HepG2 (cell line): ENCODE results near the gene DYRK1B. TPM values are rescaled to one million over a fixed set of nuclear protein-coding genes. Genes with fewer than 3 reads are reported as not detected.

Experiments used
- CCAR2 ChIP-seq: fragments of 200-400 bp; formaldehyde crosslinking; optimal IDR thresholded peaks from 2 replicates; pipeline ENCODE3; 2018; ENCODE audit warnings: low read depth, mild to moderate bottlenecking, low read length, moderate library complexity
- HIVEP1 ChIP-seq: sonication (generic); formaldehyde crosslinking; IDR thresholded peaks from 2 replicates; pipeline ENCODE4 v1.4.0; 2020; ENCODE audit warnings: mild to moderate bottlenecking, missing genetic modification reagents
- MBNL3 ChIP-seq: fragments of 250-450 bp; sonication (Bioruptor Pico); conservative IDR thresholded peaks from 2 replicates; pipeline ENCODE4 v1.8.0; 2022; ENCODE audit warnings: mild to moderate bottlenecking, inconsistent platforms
- PHF21A ChIP-seq: sonication (generic); formaldehyde crosslinking; IDR thresholded peaks from 2 replicates; pipeline ENCODE4 v1.5.0; 2020; ENCODE audit warnings: mild to moderate bottlenecking, missing genetic modification reagents
- SP1 ChIP-seq, 2 experiments: fragments of 450-650 bp in 1 of 2; sonication (generic) in 1 of 2; formaldehyde crosslinking in 1 of 2; IDR thresholded peaks; 2 replicates each; pipeline versions ENCODE4 v1.4.0 to v1.6.1; 2016 to 2020; ENCODE audit warnings: missing genetic modification reagents in 1 of 2
- TEAD3 ChIP-seq: optimal IDR thresholded peaks from 2 replicates; pipeline ENCODE3; 2016; ENCODE audit warnings: borderline replicate concordance
- ZMYM3 ChIP-seq: sonication (generic); formaldehyde crosslinking; IDR thresholded peaks from 2 replicates; pipeline ENCODE4 v1.5.1; 2020; ENCODE audit warnings: mild to moderate bottlenecking, missing genetic modification reagents
- ZMYM4 ChIP-seq: sonication (generic); formaldehyde crosslinking; IDR thresholded peaks from 2 replicates; pipeline ENCODE4 v1.8.1; 2023; ENCODE audit warnings: mild to moderate bottlenecking, missing genetic modification reagents
- ZNF12 ChIP-seq: sonication (generic); formaldehyde crosslinking; IDR thresholded peaks from 2 replicates; pipeline ENCODE4 v1.5.0; 2020; ENCODE audit warnings: missing genetic modification reagents
- ZNF451 ChIP-seq: sonication (generic); formaldehyde crosslinking; IDR thresholded peaks from 2 replicates; pipeline ENCODE4 v1.5.0; 2020; ENCODE audit warnings: mild to moderate bottlenecking, missing genetic modification reagents
- ZNF737 ChIP-seq: sonication (generic); formaldehyde crosslinking; IDR thresholded peaks from 2 replicates; pipeline ENCODE4 v1.5.0; 2020; ENCODE audit warnings: missing genetic modification reagents, mild to moderate bottlenecking, borderline replicate concordance
- polyA plus RNA-seq, 8 experiments: library from polyadenylated mRNA; depleted of rRNA in 3 of 8; stranded (reverse) in 7 of 8; unstranded in 1 of 8; fragments of >200 nt; fragmentation: Illumina TruSeq in 4 of 8; extraction: Trizol in 4 of 8; gene quantifications; 2 replicates each; pipeline versions ENCODE4 v1.2.1 to v1.2.3, GENCODE V29; 2011 to 2016; ENCODE audit warnings: low read depth in 4 of 8, missing spikeins in 1 of 8, mixed read lengths in 1 of 8; ENCODE audit not compliant: insufficient read depth in 1 of 8
- total RNA-seq, 5 experiments: library from RNA; depleted of rRNA; stranded (reverse); fragments of >200 nt; fragmentation: Illumina TruSeq; extraction: Trizol; gene quantifications; 2 replicates each; pipeline ENCODE4 v1.2.3, GENCODE V29; 2016; ENCODE audit warnings: low read depth in 1 of 5
- TF ChIP-seq, protein P1 (sequence below): sonication (generic); formaldehyde crosslinking; IDR thresholded peaks from 2 replicates; pipeline ENCODE4; 2020; ENCODE audit warnings: missing genetic modification reagents, mild to moderate bottlenecking, borderline replicate concordance
- TF ChIP-seq, protein P2 (sequence below): IDR thresholded peaks from 2 replicates; pipeline ENCODE4 v1.6.1; 2012; ENCODE audit warnings: low read depth, low read length, improper control_type of control experiment
- TF ChIP-seq, protein P3 (sequence below): sonication (generic); formaldehyde crosslinking; IDR thresholded peaks from 2 replicates; pipeline ENCODE4 v1.5.0; 2020; ENCODE audit warnings: mild to moderate bottlenecking, missing genetic modification reagents
- TF ChIP-seq, protein P4 (sequence below): sonication (generic); formaldehyde crosslinking; IDR thresholded peaks from 2 replicates; pipeline ENCODE4 v1.8.0; 2022; ENCODE audit warnings: missing genetic modification reagents, mild to moderate bottlenecking, inconsistent platforms, borderline replicate concordance

DYRK1B gene
- total and polyA plus RNA-seq, 2 of the 13 experiments (the other 11 are each of a cell fraction or from before 2014, with no cell fraction given) = 0.82 to 1.3 TPM

DNA sequence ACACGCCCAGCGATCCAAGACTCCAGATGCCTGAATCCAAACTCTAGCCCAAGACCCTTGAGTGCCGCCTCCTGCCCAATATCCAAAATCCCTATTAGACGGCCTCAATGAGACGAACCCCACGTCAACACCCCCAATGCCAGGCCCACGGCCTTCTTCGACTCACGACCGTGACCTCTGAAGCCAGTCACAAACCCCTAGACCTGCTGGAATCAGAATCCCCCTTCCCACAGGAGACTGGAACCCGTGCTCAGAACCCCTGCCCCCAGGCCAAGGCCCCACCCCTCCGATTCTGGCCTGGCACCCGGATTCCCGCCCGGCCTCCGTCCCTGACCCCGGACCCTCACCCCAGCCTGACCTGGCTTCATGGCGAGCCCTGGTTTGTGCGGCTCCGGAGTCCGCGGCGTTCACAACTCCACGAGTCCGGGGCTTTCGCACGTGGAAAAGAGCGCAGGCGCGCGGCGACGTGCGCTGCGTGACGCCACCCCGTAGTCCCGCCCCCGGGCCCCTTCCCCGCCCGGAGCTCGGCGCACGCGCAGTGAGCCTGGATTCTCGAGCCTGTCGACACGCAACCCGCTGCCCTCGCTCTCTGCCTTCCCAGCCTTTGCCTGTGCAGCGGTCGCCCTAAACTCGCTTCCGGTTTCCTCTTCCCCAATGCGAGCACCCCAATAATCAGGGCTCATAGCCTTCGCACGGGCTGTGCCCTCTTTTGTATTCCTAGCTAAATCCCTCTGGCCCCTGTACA, 12.1 kb upstream of the DYRK1B start, which contains the start of gene FBL (continued):
- TF ChIP-seq ZNF737 (CRISPR knock-in tag) (peak; percentile 72; the same call in 1 of the 2 replicates), ZNF12 (no peak), CCAR2 (no peak), ZMYM3 (no peak; the same call in 1 of the 2 replicates), MBNL3 (CRISPR knock-in tag) (no peak), ZNF451 (CRISPR knock-in tag) (no peak), HIVEP1 (CRISPR knock-in tag) (no peak), TEAD3 (peak; percentile 42), SP1 (IDR thresholded peaks at IDR 0.05) (no peak), SP1 (CRISPR knock-in tag; IDR thresholded peaks at IDR 0.05) (peak; percentile 63), PHF21A (no peak), ZMYM4 (peak; percentile 48)
- TF ChIP-seq, protein P1, sequence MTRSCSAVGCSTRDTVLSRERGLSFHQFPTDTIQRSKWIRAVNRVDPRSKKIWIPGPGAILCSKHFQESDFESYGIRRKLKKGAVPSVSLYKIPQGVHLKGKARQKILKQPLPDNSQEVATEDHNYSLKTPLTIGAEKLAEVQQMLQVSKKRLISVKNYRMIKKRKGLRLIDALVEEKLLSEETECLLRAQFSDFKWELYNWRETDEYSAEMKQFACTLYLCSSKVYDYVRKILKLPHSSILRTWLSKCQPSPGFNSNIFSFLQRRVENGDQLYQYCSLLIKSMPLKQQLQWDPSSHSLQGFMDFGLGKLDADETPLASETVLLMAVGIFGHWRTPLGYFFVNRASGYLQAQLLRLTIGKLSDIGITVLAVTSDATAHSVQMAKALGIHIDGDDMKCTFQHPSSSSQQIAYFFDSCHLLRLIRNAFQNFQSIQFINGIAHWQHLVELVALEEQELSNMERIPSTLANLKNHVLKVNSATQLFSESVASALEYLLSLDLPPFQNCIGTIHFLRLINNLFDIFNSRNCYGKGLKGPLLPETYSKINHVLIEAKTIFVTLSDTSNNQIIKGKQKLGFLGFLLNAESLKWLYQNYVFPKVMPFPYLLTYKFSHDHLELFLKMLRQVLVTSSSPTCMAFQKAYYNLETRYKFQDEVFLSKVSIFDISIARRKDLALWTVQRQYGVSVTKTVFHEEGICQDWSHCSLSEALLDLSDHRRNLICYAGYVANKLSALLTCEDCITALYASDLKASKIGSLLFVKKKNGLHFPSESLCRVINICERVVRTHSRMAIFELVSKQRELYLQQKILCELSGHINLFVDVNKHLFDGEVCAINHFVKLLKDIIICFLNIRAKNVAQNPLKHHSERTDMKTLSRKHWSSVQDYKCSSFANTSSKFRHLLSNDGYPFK (CRISPR knock-in tag) = peak; percentile 34; the same call in 1 of the 2 replicates
- TF ChIP-seq, protein P2, sequence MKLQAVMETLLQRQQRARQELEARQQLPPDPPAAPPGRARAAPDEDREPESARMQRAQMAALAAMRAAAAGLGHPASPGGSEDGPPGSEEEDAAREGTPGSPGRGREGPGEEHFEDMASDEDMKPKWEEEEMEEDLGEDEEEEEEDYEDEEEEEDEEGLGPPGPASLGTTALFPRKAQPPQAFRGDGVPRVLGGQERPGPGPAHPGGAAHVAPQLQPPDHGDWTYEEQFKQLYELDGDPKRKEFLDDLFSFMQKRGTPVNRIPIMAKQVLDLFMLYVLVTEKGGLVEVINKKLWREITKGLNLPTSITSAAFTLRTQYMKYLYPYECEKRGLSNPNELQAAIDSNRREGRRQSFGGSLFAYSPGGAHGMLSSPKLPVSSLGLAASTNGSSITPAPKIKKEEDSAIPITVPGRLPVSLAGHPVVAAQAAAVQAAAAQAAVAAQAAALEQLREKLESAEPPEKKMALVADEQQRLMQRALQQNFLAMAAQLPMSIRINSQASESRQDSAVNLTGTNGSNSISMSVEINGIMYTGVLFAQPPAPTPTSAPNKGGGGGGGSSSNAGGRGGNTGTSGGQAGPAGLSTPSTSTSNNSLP = no peak
- TF ChIP-seq, protein P3, sequence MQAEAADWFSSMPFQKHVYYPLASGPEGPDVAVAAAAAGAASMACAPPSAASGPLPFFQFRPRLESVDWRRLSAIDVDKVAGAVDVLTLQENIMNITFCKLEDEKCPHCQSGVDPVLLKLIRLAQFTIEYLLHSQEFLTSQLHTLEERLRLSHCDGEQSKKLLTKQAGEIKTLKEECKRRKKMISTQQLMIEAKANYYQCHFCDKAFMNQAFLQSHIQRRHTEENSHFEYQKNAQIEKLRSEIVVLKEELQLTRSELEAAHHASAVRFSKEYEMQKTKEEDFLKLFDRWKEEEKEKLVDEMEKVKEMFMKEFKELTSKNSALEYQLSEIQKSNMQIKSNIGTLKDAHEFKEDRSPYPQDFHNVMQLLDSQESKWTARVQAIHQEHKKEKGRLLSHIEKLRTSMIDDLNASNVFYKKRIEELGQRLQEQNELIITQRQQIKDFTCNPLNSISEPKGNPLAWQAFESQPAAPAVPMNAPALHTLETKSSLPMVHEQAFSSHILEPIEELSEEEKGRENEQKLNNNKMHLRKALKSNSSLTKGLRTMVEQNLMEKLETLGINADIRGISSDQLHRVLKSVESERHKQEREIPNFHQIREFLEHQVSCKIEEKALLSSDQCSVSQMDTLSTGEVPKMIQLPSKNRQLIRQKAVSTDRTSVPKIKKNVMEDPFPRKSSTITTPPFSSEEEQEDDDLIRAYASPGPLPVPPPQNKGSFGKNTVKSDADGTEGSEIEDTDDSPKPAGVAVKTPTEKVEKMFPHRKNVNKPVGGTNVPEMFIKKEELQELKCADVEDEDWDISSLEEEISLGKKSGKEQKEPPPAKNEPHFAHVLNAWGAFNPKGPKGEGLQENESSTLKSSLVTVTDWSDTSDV (CRISPR knock-in tag) = no peak
- TF ChIP-seq, protein P4, sequence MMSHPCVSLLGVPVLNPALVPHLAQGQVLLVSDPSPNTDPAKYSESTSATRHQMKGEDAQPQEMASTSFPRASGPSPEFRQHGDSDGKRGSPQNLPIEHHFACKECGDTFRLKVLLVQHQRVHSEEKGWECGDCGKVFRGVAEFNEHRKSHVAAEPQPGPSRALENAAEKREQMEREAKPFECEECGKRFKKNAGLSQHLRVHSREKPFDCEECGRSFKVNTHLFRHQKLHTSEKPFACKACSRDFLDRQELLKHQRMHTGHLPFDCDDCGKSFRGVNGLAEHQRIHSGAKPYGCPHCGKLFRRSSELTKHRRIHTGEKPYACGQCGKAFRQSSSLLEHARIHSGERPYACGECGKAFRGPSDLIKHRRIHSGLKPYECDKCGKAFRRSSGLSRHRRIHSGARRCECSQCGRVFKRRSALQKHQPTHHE (CRISPR knock-in tag) = no peak
